ENCODE measurements around the gene OR10K2.

Gene OR10K2

GRCh38 chr1:158371188-158371953, 54.7 kb downstream of the OR10K2 start:
- in situ Hi-C loops (cut with MboI; ENCODE audit: low sequenced_read_pairs) = no loop called here

Data from HL-60/S4 (cell line).